HG03045 (cell line): Measurements from ENCODE around the gene GPR52.
"Not testable (repeated sequence)": the region's sequence is repeated elsewhere in the genome, so short reads cannot be mapped to it uniquely, and the experiment has no call there.

ENCODE experiments used
- ATAC-seq: cut with Tn5 transposase; IDR thresholded peaks from one replicate; pipeline ENCODE4 v1.9.1; 2021; ENCODE audit warnings: mild to moderate bottlenecking, moderate library complexity; ENCODE audit not compliant: unreplicated experiment

Gene GPR52

GRCh38 chr1:174447866-174448530 lies at the start of gene GPR52:
Gene GPR52, plus strand, starts transcription at chr1:174447964. Its CDS starts 148 bp downstream, at chr1:174448112.
- ATAC-seq: no peak

- no peak for ATAC-seq
These were observed 49.5 kb upstream of the GPR52 start for GRCh38 chr1:174398246-174398645.

GRCh38 chr1:174399211-174399610 lies 48.6 kb upstream of the GPR52 start:
- ATAC-seq: no peak

- ATAC-seq: no peak
These were observed 46.7 kb upstream of the GPR52 start for GRCh38 chr1:174401075-174401474.

- no peak for ATAC-seq
These were observed 42.5 kb upstream of the GPR52 start for GRCh38 chr1:174405219-174405618.

GRCh38 chr1:174406421-174406820 lies 41.3 kb upstream of the GPR52 start:
- no peak for ATAC-seq

GRCh38 chr1:174407665-174408064 lies 40.1 kb upstream of the GPR52 start:
- ATAC-seq: no peak

- ATAC-seq: no peak
These were observed 39.6 kb upstream of the GPR52 start for GRCh38 chr1:174408146-174408545.

GRCh38 chr1:174409801-174410200 lies 38.0 kb upstream of the GPR52 start:
- not testable (repeated sequence) for ATAC-seq

GRCh38 chr1:174413632-174414031 lies 34.1 kb upstream of the GPR52 start:
- no peak for ATAC-seq

GRCh38 chr1:174414203-174414602 lies 33.6 kb upstream of the GPR52 start:
- no peak for ATAC-seq

GRCh38 chr1:174415506-174415905 lies 32.3 kb upstream of the GPR52 start:
- ATAC-seq: no peak

- ATAC-seq: no peak
These were observed 29.8 kb upstream of the GPR52 start for GRCh38 chr1:174417921-174418320.

GRCh38 chr1:174425121-174425520 lies 22.6 kb upstream of the GPR52 start:
- ATAC-seq: no peak

- no peak for ATAC-seq
These were observed 21.6 kb upstream of the GPR52 start for GRCh38 chr1:174426153-174426552.

- no peak for ATAC-seq
These were observed 19.7 kb upstream of the GPR52 start for GRCh38 chr1:174428033-174428432.

GRCh38 chr1:174428739-174429138 lies 19.0 kb upstream of the GPR52 start:
- ATAC-seq: no peak

- ATAC-seq: no peak
These were observed 14.3 kb upstream of the GPR52 start for GRCh38 chr1:174433451-174433850.

GRCh38 chr1:174445351-174445750 lies 2.4 kb upstream of the GPR52 start:
- no peak for ATAC-seq

GRCh38 chr1:174445817-174446216 lies 1.9 kb upstream of the GPR52 start:
- no peak for ATAC-seq

GRCh38 chr1:174448531-174448883 lies 743 bp downstream of the GPR52 start:
- ATAC-seq: no peak

GRCh38 chr1:174448974-174449373 lies 1.2 kb downstream of the GPR52 start:
- ATAC-seq: no peak

- no peak for ATAC-seq
These were observed 3.6 kb downstream of the GPR52 start for GRCh38 chr1:174451408-174451807.
